H9 (cell line): Measurements from ENCODE around the gene SLMAP. TPM values are rescaled to one million over a fixed set of nuclear protein-coding genes. Genes with fewer than 3 reads are reported as not detected.
"Not testable (repeated sequence)": the region's sequence is repeated elsewhere in the genome, so short reads cannot be mapped to it uniquely, and the experiment has no call there.

Experiments used
- DNase-seq: peaks from one replicate; pipeline ENCODE4 v3.0.0-alpha.2; 2017
- H2AFZ ChIP-seq: one replicate; pipeline ENCODE4 v1.6.1; 2013; ENCODE audit warnings: mild to moderate bottlenecking, low read length, control low read depth, moderate library complexity
- H2AK5ac ChIP-seq: 2 replicates; pipeline ENCODE4 v1.6.1; 2013; ENCODE audit warnings: low read length, control low read depth, mixed read lengths; ENCODE audit not compliant: insufficient read length
- H2BK120ac ChIP-seq: one replicate; pipeline ENCODE4 v1.6.1; 2013; ENCODE audit warnings: low read depth, mild to moderate bottlenecking, low read length, control low read depth, inconsistent platforms; ENCODE audit not compliant: poor library complexity, severe bottlenecking
- H2BK12ac ChIP-seq: 2 replicates; pipeline ENCODE4 v1.6.1; 2013; ENCODE audit warnings: low read length, control low read depth, mixed read lengths, low read depth; ENCODE audit not compliant: insufficient read length
- H2BK15ac ChIP-seq: 2 replicates; pipeline ENCODE4 v1.6.1; 2013; ENCODE audit warnings: low read depth, low read length, control low read depth
- H2BK20ac ChIP-seq: one replicate; pipeline ENCODE4 v1.6.1; 2013; ENCODE audit warnings: low read depth, mild to moderate bottlenecking, low read length, control low read depth, inconsistent platforms; ENCODE audit not compliant: poor library complexity, severe bottlenecking
- H2BK5ac ChIP-seq: 2 replicates; pipeline ENCODE4 v1.6.1; 2013; ENCODE audit warnings: low read length, control low read depth, mixed read lengths; ENCODE audit not compliant: insufficient read length
- H3K14ac ChIP-seq: 2 replicates; pipeline ENCODE4 v1.6.1; 2013; ENCODE audit warnings: low read length, control low read depth; ENCODE audit not compliant: insufficient read depth
- H3K18ac ChIP-seq: 2 replicates; pipeline ENCODE4 v1.6.1; 2013; ENCODE audit warnings: low read depth, mild to moderate bottlenecking, mixed read lengths, low read length, control low read depth; ENCODE audit not compliant: insufficient read length
- H3K23ac ChIP-seq: 2 replicates; pipeline ENCODE4 v1.6.1; 2013; ENCODE audit warnings: low read length, control low read depth, mixed read lengths, low read depth; ENCODE audit not compliant: insufficient read length
- H3K23me2 ChIP-seq: 2 replicates; pipeline ENCODE4 v1.6.1; 2013; ENCODE audit warnings: low read depth, mild to moderate bottlenecking, mixed read lengths, low read length, control low read depth; ENCODE audit not compliant: insufficient read length, poor library complexity, severe bottlenecking
- H3K27ac ChIP-seq: 2 replicates; pipeline ENCODE4 v1.5.1; 2013; ENCODE audit warnings: low read length, control low read depth, mixed read lengths, low read depth; ENCODE audit not compliant: insufficient read length
- H3K27me3 ChIP-seq: 2 replicates; pipeline ENCODE4 v1.6.1; 2013; ENCODE audit warnings: low read length, control low read depth, inconsistent platforms; ENCODE audit not compliant: insufficient read depth
- H3K4ac ChIP-seq: 2 replicates; pipeline ENCODE4 v1.6.1; 2013; ENCODE audit warnings: low read depth, mild to moderate bottlenecking, control low read depth, inconsistent platforms, low read length, moderate library complexity
- H3K4me1 ChIP-seq: 2 replicates; pipeline ENCODE4 v1.6.1; 2013; ENCODE audit warnings: low read length, control low read depth, inconsistent platforms; ENCODE audit not compliant: insufficient read depth
- H3K4me2 ChIP-seq: 2 replicates; pipeline ENCODE4 v1.6.1; 2013; ENCODE audit warnings: low read length, control low read depth, mixed read lengths; ENCODE audit not compliant: insufficient read length, insufficient read depth
- H3K56ac ChIP-seq: 2 replicates; pipeline ENCODE4 v1.6.1; 2013; ENCODE audit warnings: low read depth, mild to moderate bottlenecking, mixed read lengths, low read length, control low read depth; ENCODE audit not compliant: insufficient read length
- H3K79me1 ChIP-seq: 2 replicates; pipeline ENCODE4 v1.6.1; 2013; ENCODE audit warnings: low read depth, mild to moderate bottlenecking, moderate library complexity, low read length, control low read depth, inconsistent platforms; ENCODE audit not compliant: insufficient read depth, poor library complexity, severe bottlenecking
- H3K79me2 ChIP-seq: 2 replicates; pipeline ENCODE4 v1.6.1; 2013; ENCODE audit warnings: low read length, control low read depth, inconsistent platforms; ENCODE audit not compliant: insufficient read depth
- H3K9ac ChIP-seq: 2 replicates; pipeline ENCODE4 v1.6.1; 2013; ENCODE audit warnings: low read length, control low read depth, mixed read lengths; ENCODE audit not compliant: insufficient read length; ENCODE audit errors: extremely low read depth
- H3K9me3 ChIP-seq: one replicate; pipeline ENCODE4 v1.6.1; 2013; ENCODE audit warnings: low read depth, low read length, inconsistent platforms; ENCODE audit not compliant: control insufficient read depth
- H3T11ph ChIP-seq: one replicate; pipeline ENCODE4 v1.6.1; 2013; ENCODE audit warnings: mild to moderate bottlenecking, low read length, control low read depth, inconsistent platforms
- H4K20me1 ChIP-seq: one replicate; pipeline ENCODE4 v1.6.1; 2013; ENCODE audit not compliant: control insufficient read depth, insufficient read length, insufficient read depth
- H4K5ac ChIP-seq: 2 replicates; pipeline ENCODE4 v1.6.1; 2013; ENCODE audit warnings: low read depth, mild to moderate bottlenecking, mixed read lengths, low read length, control low read depth; ENCODE audit not compliant: insufficient read length
- H4K8ac ChIP-seq: replicated peaks from 2 replicates; pipeline ENCODE4 v1.6.1; 2013; ENCODE audit warnings: low read length, control low read depth, mixed read lengths, low read depth; ENCODE audit not compliant: insufficient read length
- H4K91ac ChIP-seq: 2 replicates; pipeline ENCODE4 v1.6.1; 2013; ENCODE audit warnings: low read depth, mild to moderate bottlenecking, moderate library complexity, mixed read lengths, low read length, control low read depth; ENCODE audit not compliant: insufficient read length
- H3K27ac Mint-ChIP-seq, 3 experiments: 2 replicates in 2 of 3; 3 replicates in 1 of 3; pipeline ENCODE4 v1.8.0; 2020 to 2021; ENCODE audit warnings: mixed read lengths in 3 of 3, mild to moderate bottlenecking in 1 of 3, moderate library complexity in 1 of 3
- H3K27me3 Mint-ChIP-seq: 2 replicates; pipeline ENCODE4 v1.8.0; 2021; ENCODE audit warnings: low read depth, mild to moderate bottlenecking, moderate library complexity, mixed read lengths
- H3K36me3 Mint-ChIP-seq, 3 experiments: 2 replicates in 2 of 3; 3 replicates in 1 of 3; pipeline ENCODE4 v1.8.0; 2020 to 2021; ENCODE audit warnings: low read depth in 3 of 3, mixed read lengths in 3 of 3; ENCODE audit not compliant: insufficient read depth in 1 of 3
- H3K4me1 Mint-ChIP-seq, 2 experiments: 2 replicates each; pipeline ENCODE4 v1.8.0; 2020; ENCODE audit warnings: mixed read lengths in 2 of 2
- H3K4me3 Mint-ChIP-seq, 2 experiments: 2 replicates in 1 of 2; 3 replicates in 1 of 2; pipeline ENCODE4 v1.8.0; 2020 to 2021; ENCODE audit warnings: mild to moderate bottlenecking in 2 of 2, mixed read lengths in 2 of 2, moderate library complexity in 1 of 2
- H3K9me3 Mint-ChIP-seq, 2 experiments: 2 replicates in 1 of 2; 3 replicates in 1 of 2; pipeline ENCODE4 v1.8.0; 2020; ENCODE audit warnings: mild to moderate bottlenecking in 2 of 2, mixed read lengths in 2 of 2, moderate library complexity in 1 of 2
- CTCF ChIP-seq: fragments of 200-600 bp; sonication (generic); conservative IDR thresholded peaks from 3 replicates; pipeline ENCODE4 v1.8.0; 2021; ENCODE audit warnings: antibody characterized with exemption, mild to moderate bottlenecking
- WGBS: extraction: QIAGEN DNeasy Blood & Tissue Kit; methylation state at CpG from one replicate; pipeline ENCODE4 v1.1.7; 2013; ENCODE audit warnings: missing lambda C conversion rate, low lambda C conversion rate, mixed read lengths; ENCODE audit not compliant: insufficient read length; ENCODE audit errors: extremely low coverage; 5-methylcytosine and 5-hydroxymethylcytosine counted together
- total RNA-seq: library from RNA; stranded (reverse); gene quantifications from 2 replicates; pipeline ENCODE4 v1.2.1, GENCODE V29; 2021

SLMAP gene
- total RNA-seq, 1 experiment from 2014 or later = 65.1 TPM

- H3K4me1 Mint-ChIP-seq = peaks cover 5 to 6% of the 10 kb centered on the region in 2 experiments
- no peaks in the 10 kb centered on the region for H3K27me3 ChIP-seq
- no peak overlapping the region for H3K4me3 Mint-ChIP-seq
- H3K9me3 Mint-ChIP-seq = no peaks in the 10 kb centered on the region
- no peak overlapping the region for H3K9ac ChIP-seq
- no peak overlapping the region for H3K14ac ChIP-seq
- H3K23ac ChIP-seq = no peak overlapping the region
- no peak overlapping the region for H2BK120ac ChIP-seq
- no peak overlapping the region for H2BK5ac ChIP-seq
- no peaks in the 10 kb centered on the region for H3K9me3 ChIP-seq
- H3K4me1 ChIP-seq = no peaks in the 10 kb centered on the region
- no peaks in the 10 kb centered on the region for H3K79me1 ChIP-seq
- H3K27me3 Mint-ChIP-seq = no peaks in the 10 kb centered on the region
- no peak overlapping the region for H2BK20ac ChIP-seq
- no peak overlapping the region for H3K18ac ChIP-seq
- no peak overlapping the region for H3K4ac ChIP-seq
- H3K79me2 ChIP-seq = no peaks in the 10 kb centered on the region
- H3K36me3 Mint-ChIP-seq = peaks cover 5 to 43% (median 31%) of the 10 kb centered on the region in 3 experiments; a peak in 6 of 7 replicates
- H3T11ph ChIP-seq = no peak overlapping the region
- H2BK12ac ChIP-seq = no peak overlapping the region
- peak; percentile 56 for TF ChIP-seq CTCF
- H3K23me2 ChIP-seq = no peaks in the 10 kb centered on the region
- H3K27ac ChIP-seq = no peak overlapping the region
- no peak overlapping the region for H2BK15ac ChIP-seq
- H4K91ac ChIP-seq = no peak overlapping the region
- H3K4me2 ChIP-seq = no peak overlapping the region
- H3K56ac ChIP-seq = no peak overlapping the region
- H2AK5ac ChIP-seq = no peak overlapping the region
- WGBS = no CpG with 5 or more reads among the region's 1 CpG
- no peak overlapping the region for H3K27ac Mint-ChIP-seq
- H4K8ac ChIP-seq = no peak overlapping the region
- no peak for DNase-seq
- no peak overlapping the region for H2AFZ ChIP-seq
- no peak overlapping the region for H4K5ac ChIP-seq
- no peaks in the 10 kb centered on the region for H4K20me1 ChIP-seq
These were observed 108.7 kb downstream of the SLMAP start for GRCh38 chr3:57864853-57865252.

GRCh38 chr3:57869110-57869509, 113.0 kb downstream of the SLMAP start:
- H3T11ph ChIP-seq, H3K9me3 Mint-ChIP-seq, H3K9ac ChIP-seq, H3K27me3 ChIP-seq, H3K4me1 ChIP-seq, H3K79me2 ChIP-seq, H2AK5ac ChIP-seq, H2AFZ ChIP-seq, H3K4me1 Mint-ChIP-seq, H3K4ac ChIP-seq, H2BK120ac ChIP-seq, H2BK5ac ChIP-seq, H3K4me3 Mint-ChIP-seq, H4K20me1 ChIP-seq, H3K79me1 ChIP-seq, H3K18ac ChIP-seq, H2BK12ac ChIP-seq, H3K9me3 ChIP-seq, H4K8ac ChIP-seq, H3K56ac ChIP-seq, H3K27ac ChIP-seq, H3K27ac Mint-ChIP-seq, H3K4me2 ChIP-seq, H2BK20ac ChIP-seq, H3K23ac ChIP-seq, H3K23me2 ChIP-seq, H3K27me3 Mint-ChIP-seq, H2BK15ac ChIP-seq, H4K91ac ChIP-seq, DNase-seq, H3K14ac ChIP-seq, H4K5ac ChIP-seq: not testable (repeated sequence)
- H3K36me3 Mint-ChIP-seq = peaks cover 8 to 38% (median 23%) of the 10 kb centered on the region in 3 experiments; a peak in 6 of 7 replicates
- no CpG with 5 or more reads among the region's 1 CpG for WGBS
